HG02870 (cell line): ENCODE results near the gene LGR4.

Experiments used
- ATAC-seq: cut with Tn5 transposase; IDR thresholded peaks from one replicate; pipeline ENCODE4 v1.9.1; 2021; ENCODE audit warnings: mild to moderate bottlenecking, moderate library complexity; ENCODE audit not compliant: unreplicated experiment

The LGR4 gene

DNA sequence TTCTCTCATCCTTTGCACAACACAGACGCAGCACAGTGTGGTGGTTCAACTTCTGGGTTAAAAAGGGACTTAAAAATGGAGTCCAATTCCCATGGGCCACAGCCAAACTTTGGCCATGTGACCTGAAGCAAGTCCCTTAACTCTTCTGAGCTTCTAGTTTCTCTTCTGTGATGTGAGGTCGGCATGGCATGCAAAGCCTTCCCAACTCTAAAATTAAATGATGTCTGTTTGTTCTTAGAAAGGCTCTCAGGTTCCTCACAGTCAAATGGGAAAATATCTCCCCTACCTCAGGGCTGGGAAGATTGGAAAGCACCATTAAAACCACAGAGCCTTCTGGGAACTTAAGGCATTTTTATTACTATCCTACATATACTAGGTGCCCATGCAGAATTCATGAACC is 38.8 kb downstream of the LGR4 start:
- no peak for ATAC-seq

DNA sequence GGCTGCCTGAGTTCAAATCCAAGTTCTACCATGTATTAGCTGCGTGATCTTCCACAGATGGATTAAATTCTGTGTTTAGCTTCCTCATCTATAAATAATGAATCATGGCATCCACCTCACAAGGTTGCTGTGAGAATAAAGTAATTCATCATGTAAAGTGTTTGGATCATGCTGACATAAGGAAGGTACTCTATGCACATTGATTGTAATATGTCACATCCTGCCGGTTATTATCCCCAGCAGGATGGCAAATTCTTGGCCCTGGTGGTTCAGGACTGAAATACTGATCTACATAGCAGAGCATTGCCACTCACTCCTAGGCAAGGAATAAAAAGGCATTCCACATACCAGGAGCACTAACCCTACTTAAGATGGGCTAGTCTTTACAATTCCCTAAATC is 40.8 kb downstream of the LGR4 start:
- ATAC-seq, result no peak

DNA sequence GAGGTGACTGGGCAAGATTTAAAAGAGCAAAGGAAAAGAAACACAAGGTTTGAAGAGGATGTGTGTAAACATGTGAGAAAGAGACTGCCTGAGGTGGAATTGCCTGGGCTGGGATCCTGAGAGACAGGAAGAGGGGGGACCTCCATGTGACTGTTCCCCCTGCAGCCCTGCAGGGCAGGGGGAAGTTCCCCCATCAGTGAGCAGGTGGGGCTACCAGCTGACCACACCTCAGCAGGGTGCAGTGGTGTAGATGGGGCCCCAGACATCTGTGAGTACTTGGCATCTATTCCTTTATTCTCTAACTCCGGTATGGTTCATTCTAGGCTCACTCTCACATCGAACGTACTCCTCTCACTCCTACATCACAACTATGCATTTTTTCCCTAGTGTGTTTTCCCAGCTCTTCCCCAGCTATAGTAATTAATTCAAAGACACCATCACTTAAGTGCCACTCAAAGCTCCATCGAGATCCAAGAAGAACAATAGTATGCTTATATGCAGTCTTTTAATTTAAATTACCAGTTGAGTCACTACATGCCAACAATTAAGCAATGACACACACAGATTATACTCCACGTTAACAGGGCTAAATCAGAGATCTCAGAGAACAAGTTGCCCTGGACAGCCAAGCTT is 42.7 kb downstream of the LGR4 start:
- ATAC-seq, result no peak

DNA sequence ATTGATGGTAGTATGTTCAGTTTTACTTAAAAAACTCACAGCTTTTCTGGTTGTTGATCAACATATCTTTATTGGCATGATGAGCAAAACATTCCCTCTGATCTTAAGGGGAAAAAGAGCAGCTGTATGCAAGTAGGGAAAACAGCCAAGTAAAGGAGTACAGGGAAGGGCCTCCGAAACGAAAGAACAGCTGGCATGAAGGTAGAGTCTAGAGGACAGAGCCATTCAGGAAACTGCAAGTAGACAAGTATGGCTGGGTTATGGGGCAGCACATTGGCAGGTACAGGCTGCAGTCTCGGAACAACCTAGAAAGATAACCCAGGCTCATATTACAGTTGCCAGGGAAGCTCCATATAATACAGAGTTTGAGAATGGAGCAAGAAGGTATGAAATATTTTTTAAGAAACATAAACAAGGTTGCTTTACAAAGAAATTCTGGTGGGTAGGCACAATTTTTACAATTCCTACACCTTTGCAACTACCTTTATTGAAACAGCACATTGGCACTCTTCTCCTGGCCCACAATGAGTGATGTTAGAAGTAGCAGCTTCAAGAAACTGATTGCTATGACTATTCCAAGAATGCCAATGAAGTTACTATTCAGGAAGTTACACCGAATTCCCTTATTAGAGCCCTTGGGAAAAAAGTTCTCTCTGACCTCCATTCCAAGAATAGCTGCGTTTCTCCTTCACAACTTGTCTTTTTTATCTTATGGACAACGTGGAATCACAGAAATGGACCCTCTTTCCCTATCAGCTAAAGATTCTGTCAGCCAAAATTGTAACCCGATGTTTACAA is 45.2 kb downstream of the LGR4 start:
- ATAC-seq, result no peak

DNA sequence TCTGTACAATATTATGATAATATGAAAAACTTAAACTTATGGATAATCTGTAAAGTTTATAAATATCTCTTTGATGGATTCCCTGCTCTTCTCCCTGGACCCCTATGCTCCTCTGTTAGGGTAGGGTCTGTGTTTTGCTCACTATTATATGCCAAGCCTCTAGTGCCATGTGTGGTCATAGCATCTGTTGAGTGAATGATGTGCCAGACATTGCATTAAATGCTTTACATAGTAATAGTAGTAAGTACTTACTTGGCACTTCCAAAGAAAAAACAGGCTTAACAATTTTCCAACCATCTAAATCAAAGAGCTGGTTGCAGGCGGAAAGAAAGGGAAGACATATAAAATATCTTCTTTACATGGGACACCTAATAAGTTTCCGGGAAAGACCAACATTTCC is 46.8 kb downstream of the LGR4 start:
- ATAC-seq, result no peak

DNA sequence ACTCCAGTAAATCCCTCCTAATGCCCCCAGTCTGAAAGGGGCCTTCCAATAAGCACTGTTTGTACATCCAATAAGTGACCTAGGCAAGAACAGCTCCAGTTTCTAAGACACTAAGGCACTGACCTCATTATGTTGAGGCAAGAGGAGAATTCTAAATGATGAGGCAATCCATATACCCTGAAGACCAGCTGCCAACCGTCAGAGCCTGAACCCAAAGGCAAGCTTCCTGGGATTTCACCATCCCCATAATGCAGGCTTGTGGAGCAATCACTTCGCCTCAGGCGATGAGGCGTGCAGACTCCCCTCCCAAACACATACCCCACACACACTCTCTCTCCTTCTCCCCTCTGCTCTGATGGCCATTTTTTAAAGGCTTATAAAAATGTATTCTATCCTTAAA is 49.5 kb downstream of the LGR4 start:
- ATAC-seq, result no peak

DNA sequence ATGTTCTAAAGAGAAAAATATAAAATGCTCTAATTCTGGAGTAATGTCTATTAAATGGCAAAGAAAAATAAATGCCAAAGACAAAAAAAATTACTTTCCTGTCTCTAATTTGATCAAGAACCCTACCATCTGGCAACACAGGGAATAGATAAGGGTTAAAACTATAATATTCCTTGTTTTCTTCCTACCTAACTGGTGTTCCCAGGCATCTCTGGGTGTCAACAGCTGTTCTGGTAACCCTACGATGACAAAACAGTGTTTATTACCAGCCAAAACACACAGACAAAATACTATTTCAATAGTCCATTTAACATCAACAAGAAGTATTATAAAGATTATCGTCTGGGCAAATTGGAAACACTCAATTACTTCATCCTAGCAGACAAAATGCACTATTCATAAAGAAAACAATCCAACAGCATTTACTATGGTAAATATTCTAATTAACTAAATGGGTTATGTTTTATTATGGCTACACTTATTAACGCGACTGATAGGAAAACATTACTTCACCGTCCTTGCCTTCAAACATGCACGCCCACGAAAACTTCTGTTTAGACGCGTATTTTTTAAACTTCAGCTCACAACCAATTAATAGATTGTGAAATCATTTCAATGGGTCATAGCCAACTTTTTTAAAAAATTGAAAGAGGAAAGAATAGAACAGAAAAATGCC is 50.6 kb downstream of the LGR4 start:
- no peak for ATAC-seq

DNA sequence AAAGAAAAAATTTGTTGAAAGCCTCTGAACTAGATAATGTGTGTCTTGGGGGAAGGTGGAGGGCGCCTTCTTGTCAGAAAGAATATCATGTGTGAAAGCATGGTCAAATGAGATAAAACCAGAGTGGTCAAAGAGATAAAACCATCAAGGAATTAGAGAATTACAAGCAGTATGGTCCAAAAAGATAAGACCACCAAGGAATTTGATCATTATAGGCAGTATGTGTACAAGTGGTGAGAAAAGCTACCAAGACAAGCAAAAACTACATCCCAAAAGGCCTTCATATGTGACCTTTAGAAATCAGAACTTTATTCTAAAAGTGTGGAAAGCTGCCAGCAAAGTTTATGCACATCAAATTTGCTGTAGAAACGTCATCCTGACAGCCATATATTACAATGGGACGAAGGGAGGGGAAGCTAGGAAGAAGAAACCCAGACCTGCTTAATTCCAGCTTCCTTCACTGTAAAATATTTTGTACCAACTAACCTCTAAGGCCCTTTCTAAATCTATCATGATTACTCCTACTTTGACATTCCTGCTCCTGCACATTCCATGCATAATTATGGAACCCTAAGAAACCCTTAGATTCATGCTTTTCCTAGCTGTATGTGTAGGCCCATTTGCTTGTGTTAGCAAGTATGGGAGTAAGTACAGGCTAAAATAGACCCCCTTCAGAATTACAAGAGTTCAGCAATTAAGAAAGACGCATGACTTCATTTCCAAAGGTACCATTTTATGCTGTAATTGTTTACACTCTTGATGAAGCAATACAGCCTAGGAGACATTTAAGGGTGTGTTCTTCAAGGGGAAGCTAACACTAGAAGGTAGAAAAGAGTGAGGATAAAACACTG is 51.6 kb downstream of the LGR4 start:
- ATAC-seq, result no peak

DNA sequence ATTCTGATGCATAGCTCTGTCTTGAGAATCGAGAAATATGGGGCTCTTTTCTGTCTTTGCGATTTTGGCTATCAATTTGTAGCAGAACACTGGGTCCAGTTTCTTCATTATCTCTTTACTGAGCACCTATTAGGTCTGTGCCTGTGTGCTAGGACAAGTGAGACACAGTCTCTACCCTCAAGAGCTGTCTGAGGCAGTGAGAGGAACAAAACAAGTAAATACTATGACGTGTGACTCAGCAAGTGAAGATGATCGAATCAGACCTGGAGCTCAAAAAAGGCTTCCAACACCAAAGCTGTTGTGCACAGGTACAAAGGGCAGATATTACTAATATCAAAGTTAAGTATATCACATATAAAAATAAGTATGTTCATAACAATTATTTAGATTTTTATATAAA is 52.4 kb downstream of the LGR4 start:
- ATAC-seq, result no peak

DNA sequence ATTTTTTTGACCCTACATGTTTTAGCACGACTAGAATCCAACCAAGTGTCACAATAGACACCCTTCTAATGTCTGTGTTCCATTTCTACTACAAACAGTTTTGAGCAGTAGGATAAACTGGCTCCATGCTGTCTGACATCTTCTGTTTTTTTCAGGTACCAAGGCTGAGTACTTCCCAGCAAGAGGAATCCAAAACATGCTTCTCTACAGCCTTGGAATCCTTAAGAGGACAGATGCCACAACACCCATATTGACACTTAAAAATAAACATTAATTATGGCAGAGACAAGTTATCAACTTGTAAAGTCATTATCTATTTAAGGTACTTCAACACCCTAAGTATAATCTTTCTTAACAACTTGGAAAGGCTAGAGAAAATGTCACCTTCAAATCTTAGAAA is 54.2 kb downstream of the LGR4 start:
- ATAC-seq, result no peak

DNA sequence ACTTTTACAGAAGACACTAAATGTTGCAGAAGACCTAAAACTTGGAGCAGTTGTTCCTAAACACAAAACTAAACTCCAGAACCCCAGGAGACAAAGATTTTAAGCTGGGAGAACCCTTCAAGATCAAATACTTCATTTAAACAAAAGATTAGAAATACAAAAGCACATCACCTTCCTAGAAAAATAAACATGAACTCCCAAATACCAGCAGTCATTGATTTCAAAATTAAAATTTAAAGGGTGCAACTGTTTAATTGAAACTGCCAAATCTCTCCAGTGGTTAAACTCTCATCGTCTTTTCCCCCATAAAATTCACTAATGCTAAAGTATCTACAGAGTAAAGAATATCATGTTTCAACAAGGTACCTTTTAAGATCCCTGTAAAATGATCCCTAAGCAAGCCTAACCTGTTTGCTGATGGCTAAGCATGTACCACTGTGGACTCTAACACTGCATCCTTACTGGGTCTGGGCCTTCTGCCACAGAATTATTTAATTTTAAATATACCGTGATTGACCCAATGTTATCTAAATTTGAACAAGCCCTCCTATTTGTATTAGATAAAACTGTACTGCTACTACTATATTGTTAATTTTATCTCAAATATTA is 55.9 kb downstream of the LGR4 start:
- ATAC-seq, result no peak

DNA sequence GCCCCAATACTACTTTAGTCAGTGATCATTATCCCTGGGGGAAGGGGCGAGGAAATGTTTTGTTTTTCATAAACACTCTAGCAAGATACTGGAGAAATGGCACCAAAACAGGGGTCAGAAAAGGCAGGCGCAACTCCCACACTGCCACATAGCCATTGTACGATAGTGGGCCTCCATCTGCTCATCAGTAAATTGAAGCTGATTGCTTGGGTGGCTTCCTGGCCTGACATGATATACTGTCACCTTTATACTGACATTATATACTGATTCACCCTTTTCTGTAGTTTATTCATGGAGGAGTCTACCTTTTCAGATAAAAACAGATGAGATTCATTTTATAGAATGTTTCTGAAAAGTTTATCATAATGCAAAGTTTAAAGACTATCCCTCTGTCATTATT is 57.9 kb downstream of the LGR4 start:
- no peak for ATAC-seq

DNA sequence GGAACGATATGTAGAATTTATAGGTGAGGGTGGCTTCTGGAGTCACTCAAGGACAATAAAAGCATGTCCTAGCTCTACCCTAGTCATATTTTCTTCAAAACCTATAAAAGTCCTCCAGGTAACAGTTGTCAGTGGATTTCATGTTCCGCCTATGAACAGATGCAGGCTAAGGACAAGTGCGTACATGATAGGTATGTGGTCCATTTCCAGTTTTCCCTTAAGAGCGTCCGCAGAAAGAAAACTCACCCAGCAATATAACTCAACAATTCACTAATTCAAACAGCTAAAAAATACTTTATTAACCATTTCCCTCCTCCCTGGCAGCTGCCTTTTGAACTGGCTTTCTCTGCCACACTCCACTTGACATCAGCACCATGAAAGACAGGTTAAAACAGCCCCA is 59.4 kb downstream of the LGR4 start:
- ATAC-seq, result no peak

DNA sequence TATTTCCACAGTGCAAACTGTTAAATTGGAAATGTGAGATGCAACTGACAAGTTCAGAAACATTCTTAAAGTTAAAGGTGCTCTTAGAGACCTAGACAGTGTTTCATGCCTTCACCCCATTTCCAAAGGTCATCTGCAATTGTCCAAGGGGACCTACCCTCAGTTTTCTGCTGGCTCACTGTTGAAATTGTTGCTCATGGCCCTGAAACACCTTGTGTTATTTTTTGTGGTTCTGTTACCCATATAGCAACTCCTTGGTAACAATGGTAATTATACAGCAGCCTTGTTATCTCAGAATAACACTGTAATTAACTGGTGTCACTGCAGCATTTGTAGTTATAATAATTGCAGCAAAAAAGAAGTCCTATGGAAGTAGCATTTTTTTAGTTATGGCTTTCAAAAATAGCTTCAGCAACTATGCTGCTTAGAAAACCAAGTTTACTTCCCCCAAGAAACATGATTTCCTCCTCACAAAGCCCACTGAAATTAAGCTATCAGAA is 60.3 kb downstream of the LGR4 start:
- ATAC-seq, result no peak

DNA sequence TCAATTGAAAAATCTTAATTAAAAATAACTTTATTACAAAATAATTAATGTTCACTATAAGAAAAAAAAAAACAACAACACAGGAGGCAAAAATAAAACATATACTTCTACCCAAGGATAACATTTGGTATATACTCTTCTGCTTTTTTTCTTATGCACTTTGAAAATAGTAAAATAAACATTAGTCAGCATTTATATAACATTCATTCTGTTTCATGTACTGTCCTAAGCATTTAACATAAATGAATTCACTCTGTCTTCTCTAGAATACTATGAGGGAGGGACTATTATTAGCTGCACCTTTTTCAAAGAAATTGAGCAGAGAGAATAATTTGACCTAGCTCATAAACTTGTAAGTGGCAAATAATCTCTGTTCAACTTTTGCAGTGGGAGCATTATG is 61.3 kb downstream of the LGR4 start:
- ATAC-seq, result no peak

DNA sequence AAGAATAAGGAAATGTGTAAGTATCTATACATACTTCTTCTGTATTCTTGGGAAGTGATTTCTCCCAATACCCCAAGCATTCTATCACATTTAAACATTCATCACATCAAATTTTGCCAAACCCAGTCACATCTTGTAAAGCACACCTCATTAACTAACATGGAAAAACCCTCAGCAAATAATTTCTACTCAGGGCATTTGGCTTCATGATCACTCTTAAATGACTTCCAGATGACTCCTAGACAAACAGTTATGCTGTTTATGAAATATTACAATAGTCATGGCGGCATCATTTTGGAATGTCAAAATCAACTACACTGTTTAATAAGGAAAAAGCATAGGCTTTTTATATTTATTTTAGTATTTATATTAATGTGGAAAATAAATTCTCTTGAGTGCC is 62.3 kb downstream of the LGR4 start:
- ATAC-seq, result no peak

DNA sequence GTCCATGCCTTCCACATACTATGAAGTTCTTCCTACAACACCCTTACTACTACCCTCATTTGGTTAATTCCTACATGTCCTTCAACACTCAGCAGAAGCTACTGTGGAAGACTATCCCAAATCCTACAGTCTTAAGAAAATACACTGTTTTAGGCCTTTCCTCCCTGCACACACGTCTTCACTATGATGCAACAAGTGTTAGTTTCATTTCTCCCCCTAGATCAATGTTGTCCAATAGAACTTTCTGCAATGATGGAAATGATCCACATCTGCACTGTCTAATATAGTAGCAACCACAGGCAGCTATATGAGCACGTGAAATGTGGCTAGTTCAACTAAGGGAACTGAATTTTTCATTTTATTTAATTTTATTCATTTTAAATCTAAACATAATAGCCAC is 62.8 kb downstream of the LGR4 start:
- no peak for ATAC-seq

DNA sequence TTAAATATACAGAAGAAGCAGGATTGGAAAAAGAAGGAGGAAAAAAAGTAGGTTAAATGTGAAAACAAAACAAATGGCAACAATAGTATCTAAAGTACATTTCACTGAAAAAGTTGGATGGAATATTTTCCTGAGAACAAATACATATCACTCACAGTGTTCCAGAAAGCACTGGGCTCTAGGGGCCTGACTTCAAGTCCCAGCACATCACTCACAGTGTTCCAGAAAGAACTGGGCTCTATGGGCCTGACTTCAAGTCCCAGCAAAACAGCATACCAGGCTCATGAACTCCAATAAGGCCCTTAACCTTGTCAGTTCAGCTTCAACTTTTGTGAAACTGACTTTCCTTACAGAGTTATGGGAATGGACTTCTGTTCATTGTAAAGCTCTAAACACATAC is 63.5 kb downstream of the LGR4 start:
- no peak for ATAC-seq

DNA sequence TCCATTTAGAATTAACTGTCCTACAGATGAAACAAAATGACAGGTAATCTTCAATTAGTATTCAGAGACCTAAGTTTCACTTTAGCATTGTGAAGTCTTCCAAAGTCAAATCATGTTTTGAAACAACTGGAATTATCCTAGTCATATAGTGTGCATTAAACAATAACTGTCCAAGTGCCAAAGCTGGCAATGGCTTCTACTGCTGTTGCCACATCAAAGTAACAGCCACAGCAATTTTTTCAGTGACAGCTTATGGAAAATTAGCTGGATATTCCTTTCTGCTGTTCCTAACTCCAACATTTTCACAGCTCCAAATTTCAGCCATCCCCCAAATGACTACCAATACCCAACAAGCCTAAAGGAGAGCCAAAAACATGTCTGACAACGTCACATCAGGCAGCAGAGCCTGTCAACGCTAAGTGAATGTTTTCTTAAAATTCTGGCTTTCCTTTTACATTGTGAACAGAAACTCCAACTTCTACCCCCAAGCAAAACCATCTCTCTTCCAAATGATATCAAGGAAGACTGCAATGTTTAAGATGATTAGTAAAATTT is 64.3 kb downstream of the LGR4 start:
- no peak for ATAC-seq
